H1 (cell line): ENCODE data around the gene PIWIL1.

ENCODE experiments used
- CHD2 ChIP-seq: IDR thresholded peaks from 2 replicates; pipeline ENCODE4 v1.6.1; 2012; ENCODE audit warnings: low read length, improper control_type of control experiment
- EP300 ChIP-seq, 2 experiments: IDR thresholded peaks; 1 replicate in 1 of 2; 2 replicates in 1 of 2; pipeline ENCODE4 v1.6.1; 2011 to 2012; ENCODE audit warnings: low read depth in 2 of 2, low read length in 2 of 2, mild to moderate bottlenecking in 2 of 2, borderline replicate concordance in 1 of 2, inconsistent platforms in 1 of 2, moderate library complexity in 1 of 2
- FOSL1 ChIP-seq: IDR thresholded peaks from 2 replicates; pipeline ENCODE4 v1.6.1; 2011; ENCODE audit warnings: mild to moderate bottlenecking, low read depth, low read length, moderate library complexity; ENCODE audit not compliant: insufficient read depth
- JUN ChIP-seq: IDR thresholded peaks from 2 replicates; pipeline ENCODE4 v1.6.1; 2011; ENCODE audit warnings: low read depth, mild to moderate bottlenecking, improper control_type of control experiment, low read length
- POLR2A ChIP-seq, 2 experiments: IDR thresholded peaks; 1 replicate in 1 of 2; 2 replicates in 1 of 2; pipeline ENCODE4 v1.6.1; 2011; ENCODE audit warnings: low read depth in 2 of 2, low read length in 2 of 2, mild to moderate bottlenecking in 2 of 2; ENCODE audit errors: control extremely low read depth in 1 of 2
- POLR2AphosphoS5 ChIP-seq: IDR thresholded peaks from 2 replicates; pipeline ENCODE4 v1.6.1; 2011; ENCODE audit warnings: low read depth, low read length
- RFX5 ChIP-seq: IDR thresholded peaks from 2 replicates; pipeline ENCODE4 v1.6.1; 2011; ENCODE audit warnings: low read depth, low read length, improper control_type of control experiment, borderline replicate concordance
- SIN3A ChIP-seq, 2 experiments: IDR thresholded peaks in 1 of 2; conservative IDR thresholded peaks in 1 of 2; 2 replicates each; pipeline ENCODE4 v1.6.1; 2011 to 2012; ENCODE audit warnings: low read length in 2 of 2, improper control_type of control experiment in 1 of 2, low read depth in 1 of 2, mild to moderate bottlenecking in 1 of 2
- YY1 ChIP-seq: IDR thresholded peaks from 2 replicates; pipeline ENCODE4 v1.6.1; 2011; ENCODE audit warnings: low read depth, mild to moderate bottlenecking, low read length
- TF ChIP-seq, protein P1 (sequence below): IDR thresholded peaks from 2 replicates; pipeline ENCODE4 v1.6.1; 2011; ENCODE audit warnings: low read length, improper control_type of control experiment
- TF ChIP-seq, protein P2 (sequence below), 3 experiments: IDR thresholded peaks; 1 replicate in 2 of 3; 2 replicates in 1 of 3; pipeline versions ENCODE4 v1.5.1 to v1.6.1; 2011; ENCODE audit warnings: low read length in 3 of 3, mild to moderate bottlenecking in 3 of 3, inconsistent platforms in 2 of 3, low read depth in 1 of 3, moderate library complexity in 1 of 3; ENCODE audit not compliant: insufficient read depth in 1 of 3; ENCODE audit errors: control extremely low read depth in 1 of 3
- TF ChIP-seq, protein P3 (sequence below): IDR thresholded peaks from 2 replicates; pipeline ENCODE4 v1.6.1; 2012; ENCODE audit warnings: inconsistent platforms
- TF ChIP-seq, protein P4 (sequence below): IDR thresholded peaks from 2 replicates; pipeline ENCODE4 v1.6.1; 2012; ENCODE audit warnings: inconsistent platforms

DNA sequence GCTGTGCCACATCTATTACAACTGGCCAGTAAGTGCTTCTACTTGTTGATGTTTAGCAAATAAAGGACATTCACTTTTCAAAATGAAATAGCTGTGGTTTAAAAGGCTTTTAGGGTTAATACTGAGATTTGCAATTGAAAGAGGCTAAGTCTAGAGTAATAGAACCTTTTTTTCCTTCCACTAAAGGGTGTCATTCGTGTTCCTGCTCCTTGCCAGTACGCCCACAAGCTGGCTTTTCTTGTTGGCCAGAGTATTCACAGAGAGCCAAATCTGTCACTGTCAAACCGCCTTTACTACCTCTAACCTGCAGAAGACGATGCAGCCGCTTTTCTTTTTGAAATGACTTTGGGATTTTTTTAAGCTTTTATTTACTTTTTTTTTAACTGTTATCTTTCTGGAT is 33.6 kb downstream of the PIWIL1 start:
- TF ChIP-seq, protein P1, sequence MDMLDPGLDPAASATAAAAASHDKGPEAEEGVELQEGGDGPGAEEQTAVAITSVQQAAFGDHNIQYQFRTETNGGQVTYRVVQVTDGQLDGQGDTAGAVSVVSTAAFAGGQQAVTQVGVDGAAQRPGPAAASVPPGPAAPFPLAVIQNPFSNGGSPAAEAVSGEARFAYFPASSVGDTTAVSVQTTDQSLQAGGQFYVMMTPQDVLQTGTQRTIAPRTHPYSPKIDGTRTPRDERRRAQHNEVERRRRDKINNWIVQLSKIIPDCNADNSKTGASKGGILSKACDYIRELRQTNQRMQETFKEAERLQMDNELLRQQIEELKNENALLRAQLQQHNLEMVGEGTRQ: no peak
- TF ChIP-seq, protein P2, sequence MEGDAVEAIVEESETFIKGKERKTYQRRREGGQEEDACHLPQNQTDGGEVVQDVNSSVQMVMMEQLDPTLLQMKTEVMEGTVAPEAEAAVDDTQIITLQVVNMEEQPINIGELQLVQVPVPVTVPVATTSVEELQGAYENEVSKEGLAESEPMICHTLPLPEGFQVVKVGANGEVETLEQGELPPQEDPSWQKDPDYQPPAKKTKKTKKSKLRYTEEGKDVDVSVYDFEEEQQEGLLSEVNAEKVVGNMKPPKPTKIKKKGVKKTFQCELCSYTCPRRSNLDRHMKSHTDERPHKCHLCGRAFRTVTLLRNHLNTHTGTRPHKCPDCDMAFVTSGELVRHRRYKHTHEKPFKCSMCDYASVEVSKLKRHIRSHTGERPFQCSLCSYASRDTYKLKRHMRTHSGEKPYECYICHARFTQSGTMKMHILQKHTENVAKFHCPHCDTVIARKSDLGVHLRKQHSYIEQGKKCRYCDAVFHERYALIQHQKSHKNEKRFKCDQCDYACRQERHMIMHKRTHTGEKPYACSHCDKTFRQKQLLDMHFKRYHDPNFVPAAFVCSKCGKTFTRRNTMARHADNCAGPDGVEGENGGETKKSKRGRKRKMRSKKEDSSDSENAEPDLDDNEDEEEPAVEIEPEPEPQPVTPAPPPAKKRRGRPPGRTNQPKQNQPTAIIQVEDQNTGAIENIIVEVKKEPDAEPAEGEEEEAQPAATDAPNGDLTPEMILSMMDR (IDR thresholded peaks at IDR 0.05; ENCODE audit: control extremely low read depth in 1 of 3, insufficient read depth in 1 of 3, low read depth in 1 of 3, low read length in 3 of 3): no peak
- TF ChIP-seq YY1: no peak
- TF ChIP-seq SIN3A (conservative IDR thresholded peaks at IDR 0.05 in 1 of 2, IDR thresholded peaks at IDR 0.05 in 1 of 2; ENCODE audit: low read depth in 1 of 2, low read length in 2 of 2): no peak
- no peak for TF ChIP-seq POLR2A (IDR thresholded peaks at IDR 0.05; ENCODE audit: control extremely low read depth in 1 of 2, low read depth in 2 of 2, low read length in 2 of 2)
- no peak for TF ChIP-seq EP300 (IDR thresholded peaks at IDR 0.05; ENCODE audit: borderline replicate concordance in 1 of 2, low read depth in 2 of 2, low read length in 2 of 2)
- no peak for TF ChIP-seq FOSL1
- no peak for TF ChIP-seq JUN
- TF ChIP-seq RFX5: no peak
- no peak for TF ChIP-seq CHD2
- TF ChIP-seq, protein P3, sequence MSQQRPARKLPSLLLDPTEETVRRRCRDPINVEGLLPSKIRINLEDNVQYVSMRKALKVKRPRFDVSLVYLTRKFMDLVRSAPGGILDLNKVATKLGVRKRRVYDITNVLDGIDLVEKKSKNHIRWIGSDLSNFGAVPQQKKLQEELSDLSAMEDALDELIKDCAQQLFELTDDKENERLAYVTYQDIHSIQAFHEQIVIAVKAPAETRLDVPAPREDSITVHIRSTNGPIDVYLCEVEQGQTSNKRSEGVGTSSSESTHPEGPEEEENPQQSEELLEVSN: no peak
- TF ChIP-seq POLR2AphosphoS5: no peak
- TF ChIP-seq, protein P4, sequence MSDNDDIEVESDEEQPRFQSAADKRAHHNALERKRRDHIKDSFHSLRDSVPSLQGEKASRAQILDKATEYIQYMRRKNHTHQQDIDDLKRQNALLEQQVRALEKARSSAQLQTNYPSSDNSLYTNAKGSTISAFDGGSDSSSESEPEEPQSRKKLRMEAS: no peak
